Endothelial cell of umbilical vein (primary cell): Measurements from ENCODE around the gene SPTBN4. TPM values are rescaled to one million over a fixed set of nuclear protein-coding genes. Genes with fewer than 3 reads are reported as not detected.

Experiments
- BruUV-seq: library from RNA; stranded (reverse); fragments of 400-500 nt; replicated peaks from 2 replicates; lab custom pipeline; 2021; lab: Mats Ljungman, UMichigan
- CTCF ChIA-PET: fragments of 300-600, 350-600 bp; sonication (Branson Sonifier 250); formaldehyde crosslinking; loops from one replicate; lab custom pipeline; 2021; ENCODE audit warnings: antibody characterized with exemption, inconsistent platforms; lab: Charles Lee
- POLR2A ChIA-PET: fragments of 300-600, 350-600 bp; sonication (Branson Sonifier 250); formaldehyde crosslinking; loops from one replicate; lab custom pipeline; 2021; ENCODE audit warnings: antibody characterized with exemption, inconsistent platforms; lab: Charles Lee
- DNase-seq: peaks from one replicate; pipeline ENCODE4 v3.0.0-alpha.2; 2011; ENCODE audit warnings: low read depth, low spot score
- FAIRE-seq: peaks from 2 replicates; lab custom pipeline; 2011; peaks lifted over from hg19 to GRCh38; lab: Jason Lieb, UNC
- H2AFZ ChIP-seq: 2 replicates; pipeline ENCODE4 v1.6.0; 2012; ENCODE audit warnings: low read depth, low read length, control low read depth, inconsistent platforms
- H3K27ac ChIP-seq: 2 replicates; pipeline ENCODE4 v1.5.1; 2011; ENCODE audit warnings: low read depth, mild to moderate bottlenecking, control low read depth, low read length, moderate library complexity; ENCODE audit not compliant: insufficient read depth
- H3K27me3 ChIP-seq, 2 experiments: 2 replicates each; pipeline versions ENCODE4 v1.6.0 to v1.6.1; 2011; ENCODE audit warnings: low read length in 2 of 2, mixed read lengths in 1 of 2; ENCODE audit not compliant: control insufficient read depth in 2 of 2, insufficient read depth in 2 of 2
- H3K36me3 ChIP-seq, 2 experiments: 2 replicates in 1 of 2; 3 replicates in 1 of 2; pipeline ENCODE4 v1.5.1; 2011; ENCODE audit warnings: low read length in 2 of 2, mild to moderate bottlenecking in 1 of 2, moderate library complexity in 1 of 2; ENCODE audit not compliant: control insufficient read depth in 2 of 2, insufficient read depth in 2 of 2; ENCODE audit errors: extremely low read depth in 1 of 2
- H3K4me1 ChIP-seq: 3 replicates; pipeline ENCODE4 v1.5.1; 2011; ENCODE audit warnings: mild to moderate bottlenecking, low read length; ENCODE audit not compliant: control insufficient read depth, insufficient read depth; ENCODE audit errors: extremely low read depth
- H3K4me2 ChIP-seq: 2 replicates; pipeline ENCODE4 v1.6.1; 2011; ENCODE audit warnings: low read length, control low read depth, mixed read lengths; ENCODE audit not compliant: insufficient read depth
- H3K4me3 ChIP-seq, 3 experiments: fragments of 200-600 bp in 1 of 3; sonication (generic), shearing (Covaris generic) in 1 of 3; replicated peaks in 1 of 3; 2 replicates each; pipeline ENCODE4 v1.5.1; 2011 to 2016; ENCODE audit warnings: control low read depth in 3 of 3, low read length in 3 of 3, mild to moderate bottlenecking in 2 of 3, inconsistent platforms in 1 of 3, low read depth in 1 of 3, moderate library complexity in 1 of 3; ENCODE audit not compliant: insufficient read depth in 1 of 3
- H3K79me2 ChIP-seq: 2 replicates; pipeline ENCODE4 v1.6.0; 2012; ENCODE audit warnings: low read length, inconsistent platforms; ENCODE audit not compliant: control insufficient read depth, insufficient read depth
- H3K9ac ChIP-seq: replicated peaks from 2 replicates; pipeline ENCODE3; 2011; ENCODE audit warnings: low read length, control low read depth; ENCODE audit not compliant: insufficient read depth; ENCODE audit errors: extremely low read depth
- H3K9me1 ChIP-seq: replicated peaks from 3 replicates; pipeline ENCODE4 v1.6.0; 2011; ENCODE audit warnings: mild to moderate bottlenecking, low read length; ENCODE audit not compliant: control insufficient read depth, insufficient read depth; ENCODE audit errors: extremely low read depth
- H3K9me3 ChIP-seq: replicated peaks from 2 replicates; pipeline ENCODE4 v1.5.1; 2012; ENCODE audit warnings: low read length, inconsistent platforms; ENCODE audit not compliant: control insufficient read depth, insufficient read depth
- H4K20me1 ChIP-seq: replicated peaks from 2 replicates; pipeline ENCODE3; 2011; ENCODE audit warnings: mild to moderate bottlenecking, low read length; ENCODE audit not compliant: control insufficient read depth, insufficient read depth; ENCODE audit errors: extremely low read depth
- CTCF ChIP-seq, 2 donors: IDR thresholded peaks; 1 replicate in 1 of 2; 2 replicates in 1 of 2; pipeline ENCODE4 v1.5.1; 2011; ENCODE audit warnings: low read length in 2 of 2, mild to moderate bottlenecking in 2 of 2, moderate library complexity in 2 of 2, control low read depth in 1 of 2, inconsistent platforms in 1 of 2, low read depth in 1 of 2; ENCODE audit not compliant: insufficient read depth in 1 of 2; ENCODE audit errors: extremely low read depth in 1 of 2
- MAX ChIP-seq: IDR thresholded peaks from 2 replicates; pipeline ENCODE4 v1.6.1; 2011; ENCODE audit not compliant: insufficient read depth, insufficient read length
- dilution Hi-C: fragments of 300-500 bp; cut with MboI; formaldehyde crosslinking; loops from one replicate; pipeline ENCODE4 v1.15.0; 2019; ENCODE audit warnings: low sequenced_read_pairs; ENCODE audit not compliant: extremely low pct_ligation_motif_present
- intact Hi-C: fragments of 100-400 bp; cut with micrococcal nuclease; formaldehyde crosslinking; loops from one replicate; pipeline ENCODE4 v1.10.0; 2022
- polyA plus RNA-seq, 4 experiments: library from polyadenylated mRNA; depleted of rRNA in 3 of 4; stranded (reverse) in 3 of 4; unstranded in 1 of 4; fragments of >200 nt; gene quantifications; 2 replicates each; pipeline versions ENCODE4 v1.2.1 to v1.2.3, GENCODE V29; 2011 to 2012; ENCODE audit warnings: missing spikeins in 1 of 4
- total RNA-seq: library from RNA; stranded (reverse); gene quantifications from 2 replicates; pipeline ENCODE4 v1.2.3, GENCODE V29; 2021

The SPTBN4 gene
- total and polyA plus RNA-seq, 2 donors (not counting 3 experiments of a cell fraction or from before 2014, with no cell fraction given) = 0.33 TPM; not detected in 1

- peak; percentile 74 for FAIRE-seq
Measured at GRCh38 chr19:40592170-40592569, 125.4 kb downstream of the SPTBN4 start.

More at GRCh38 chr19:40592170-40592569, 125.4 kb downstream of the SPTBN4 start:
- Histone ChIP-seq H4K20me1 (no peaks in the 10 kb centered on the region), H3K9me1 (no peaks in the 10 kb centered on the region), H3K9me3 (no peaks in the 10 kb centered on the region), H3K4me1 (peaks cover 12% of the 10 kb centered on the region), H3K27ac (no peak overlapping the region), H3K27me3 (no peaks in the 10 kb centered on the region), H3K4me3 (no peak overlapping the region), H3K9ac (no peak overlapping the region), H3K79me2 (no peaks in the 10 kb centered on the region), H3K36me3 (no peaks in the 10 kb centered on the region), H3K4me2 (no peak overlapping the region), H2AFZ (no peak overlapping the region)
- no TSS peak for BruUV-seq
- intact Hi-C loops (no loop called here), dilution Hi-C loops (no loop called here)
- TF ChIP-seq MAX (peak; percentile 39), CTCF (IDR thresholded peaks at IDR 0.05; ENCODE audit: extremely low read depth in 1 of 2, insufficient read depth in 1 of 2, low read depth in 1 of 2, low read length in 2 of 2) (no peak)
- DNase-seq = peak; percentile 60
- POLR2A ChIA-PET = no interaction called here
- CTCF ChIA-PET = interaction anchor here (1.1 kb wide), 1 partner anchor 10 kb away, joined by 3 read pairs; no protein-coding TSS in a partner anchor
